Pulmonary artery endothelial cell (primary cell): Measurements from ENCODE around the gene PDE4D. TPM values are rescaled to one million over a fixed set of nuclear protein-coding genes. Genes with fewer than 3 reads are reported as not detected.
"Not testable (repeated sequence)": the region's sequence is repeated elsewhere in the genome, so short reads cannot be mapped to it uniquely, and the experiment has no call there.

Experiments used
- DNase-seq: peaks from one replicate; pipeline ENCODE4 v3.0.0-alpha.2; 2011; ENCODE audit warnings: low read depth, low spot score
- total RNA-seq: library from RNA; depleted of rRNA; stranded (reverse); fragments of >200 nt; gene quantifications from 2 replicates; pipeline ENCODE4 v1.2.3, GENCODE V29; 2014

PDE4D gene
- total RNA-seq, 1 donor from 2014 or later, result 22.4 TPM

DNA sequence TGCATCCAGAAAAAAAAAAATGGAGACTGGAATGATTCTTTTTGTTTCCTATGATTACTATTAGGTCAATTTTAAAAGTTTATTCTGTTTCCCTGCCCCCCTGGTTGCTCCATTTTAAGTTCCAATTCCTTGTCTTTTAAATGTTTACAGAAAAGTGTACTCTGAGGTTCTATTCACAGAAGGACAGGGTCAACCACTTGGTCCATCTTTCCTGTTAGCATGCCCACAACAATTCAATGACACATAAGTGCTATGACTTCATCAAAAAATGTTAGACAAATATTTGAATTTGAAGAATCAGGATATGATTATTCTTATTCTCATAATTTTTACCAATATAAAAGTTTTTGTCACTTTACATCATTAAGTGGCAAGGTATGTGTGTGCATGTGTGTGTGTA, 123.7 kb downstream of the PDE4D start:
- no peak for DNase-seq

DNA sequence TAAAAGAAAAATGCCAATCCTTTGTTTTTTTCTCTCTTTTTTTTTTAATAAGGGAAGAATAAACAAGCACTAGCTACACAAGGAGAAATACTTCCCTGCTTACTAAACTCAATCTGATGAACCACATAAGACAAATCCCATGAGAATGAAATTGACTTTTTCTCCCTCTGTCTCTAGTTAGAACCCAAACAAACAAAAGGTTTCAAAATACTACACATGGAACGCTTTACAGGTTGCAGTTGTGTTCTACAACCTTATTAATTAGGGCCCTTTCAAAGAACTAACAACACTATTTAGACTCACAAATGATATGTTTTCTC, 124.5 kb downstream of the PDE4D start:
- no peak for DNase-seq

DNA sequence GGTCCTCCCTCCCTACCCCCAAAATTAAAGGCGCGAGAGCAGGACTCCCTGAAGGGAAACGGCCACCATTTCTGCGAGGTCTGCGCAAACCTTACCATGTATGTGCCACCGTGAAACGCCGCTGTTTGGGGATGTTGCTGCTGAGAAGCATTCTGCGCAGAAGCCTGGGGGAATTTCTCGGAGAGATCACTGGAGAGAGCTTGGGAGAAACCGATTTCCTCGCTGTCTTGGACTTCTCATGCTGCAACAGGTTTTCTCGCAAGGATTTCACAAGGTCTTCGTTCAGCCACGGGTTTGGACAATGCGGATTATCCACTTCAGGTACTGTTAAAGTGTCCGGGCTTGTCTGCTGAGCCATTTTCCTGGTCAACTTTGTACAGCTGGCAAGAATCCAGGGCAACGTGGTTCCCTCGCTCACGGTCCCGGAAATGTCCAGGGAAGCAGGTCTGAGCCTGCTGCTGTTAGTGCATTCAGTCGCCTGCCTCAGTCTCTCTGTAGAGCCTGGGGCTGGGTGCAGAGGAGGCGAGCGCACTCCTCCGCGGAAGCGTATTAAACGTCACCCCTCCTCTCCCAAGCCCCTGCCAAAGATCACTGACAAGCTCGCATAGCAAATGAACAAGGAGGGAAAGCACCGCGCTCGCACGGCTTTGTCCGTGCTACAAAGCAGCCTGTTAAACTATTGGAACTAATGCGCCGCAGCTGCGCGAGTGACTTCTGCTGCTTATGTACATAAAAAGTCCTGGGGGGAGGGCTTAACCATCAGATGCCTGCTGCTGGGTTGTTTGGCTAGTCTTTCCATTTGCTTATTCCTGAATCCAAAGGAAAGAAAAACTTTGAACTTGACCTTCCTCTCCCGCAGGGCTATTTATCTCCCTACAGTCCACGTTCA, 125.1 kb downstream of the PDE4D start:
- peak; percentile 75 for DNase-seq

DNA sequence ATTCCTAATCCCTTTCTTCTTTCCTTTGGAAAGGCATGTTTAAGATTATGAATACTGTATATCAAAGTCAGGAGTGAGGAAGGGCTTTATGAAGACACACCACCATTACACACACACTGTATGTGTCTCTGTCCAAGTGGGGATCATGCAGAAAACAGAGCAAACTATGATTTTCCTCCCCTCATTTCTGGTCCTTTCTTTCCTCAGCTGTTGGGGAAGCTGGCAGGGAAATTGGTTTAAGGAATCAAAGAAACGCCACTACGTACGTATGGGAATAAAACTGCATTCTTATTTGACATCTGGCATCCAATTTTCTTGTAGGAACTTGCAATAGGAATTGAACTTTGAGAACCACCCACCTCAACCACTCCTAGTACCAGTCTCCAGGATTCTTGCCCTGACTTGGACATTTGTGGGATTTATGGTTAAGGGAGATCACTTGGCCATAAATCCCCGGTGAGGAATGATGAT, 125.8 kb downstream of the PDE4D start:
- no peak for DNase-seq

DNA sequence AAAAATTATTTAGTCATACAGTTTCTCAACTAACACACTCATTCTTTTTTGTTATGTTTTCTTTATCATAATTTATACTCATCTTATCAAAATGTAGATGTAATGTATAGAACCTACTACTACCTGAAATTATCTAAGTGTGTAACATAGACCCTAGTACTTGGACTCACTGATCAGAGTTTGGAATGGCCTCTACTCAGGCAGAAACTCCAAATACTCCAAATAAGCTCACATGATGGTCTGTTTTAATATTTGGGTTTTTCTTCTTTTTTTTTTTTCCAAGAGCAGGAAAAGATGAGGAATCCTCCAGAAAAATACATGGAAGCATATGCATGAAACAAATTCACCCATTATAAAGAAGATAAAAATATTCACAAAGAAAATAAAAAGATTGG, 126.3 kb downstream of the PDE4D start:
- DNase-seq, result no peak

DNA sequence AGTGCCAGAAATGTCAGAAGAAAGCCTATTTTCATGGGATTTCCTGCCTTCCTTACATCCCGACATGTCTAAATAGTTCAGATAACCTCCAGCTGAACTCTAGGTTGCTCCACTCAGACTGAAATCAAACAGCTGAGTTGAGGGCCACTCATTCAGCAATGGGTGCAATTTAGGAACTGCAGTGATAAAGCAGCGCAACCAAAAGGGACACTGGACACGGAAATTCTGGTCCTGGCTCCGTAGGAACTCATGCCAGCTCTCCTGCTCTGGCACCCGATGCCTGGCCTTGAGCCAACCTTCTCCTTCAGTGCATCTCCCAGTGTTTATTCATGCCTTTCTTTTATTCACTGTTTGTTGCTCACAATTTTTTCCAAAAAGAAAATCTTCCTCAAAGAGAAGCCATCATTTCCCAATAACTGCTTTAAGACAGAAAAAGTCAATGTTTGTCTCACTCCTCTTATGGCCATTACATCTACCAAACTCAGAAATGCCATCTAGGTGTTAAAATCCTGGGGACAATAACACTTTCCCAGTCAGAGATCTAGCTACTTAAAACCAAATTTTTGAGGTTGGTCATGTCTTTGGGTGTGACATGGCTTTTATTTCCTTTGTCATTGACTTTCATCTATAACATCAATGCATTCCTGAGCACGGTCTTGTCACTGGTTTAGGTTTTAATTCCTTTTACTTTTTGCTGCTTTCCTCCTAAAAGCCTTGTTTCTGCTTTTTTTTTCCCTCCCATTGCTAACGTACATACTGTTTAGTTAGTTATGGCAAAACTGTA, 126.9 kb downstream of the PDE4D start:
- DNase-seq, result no peak

DNA sequence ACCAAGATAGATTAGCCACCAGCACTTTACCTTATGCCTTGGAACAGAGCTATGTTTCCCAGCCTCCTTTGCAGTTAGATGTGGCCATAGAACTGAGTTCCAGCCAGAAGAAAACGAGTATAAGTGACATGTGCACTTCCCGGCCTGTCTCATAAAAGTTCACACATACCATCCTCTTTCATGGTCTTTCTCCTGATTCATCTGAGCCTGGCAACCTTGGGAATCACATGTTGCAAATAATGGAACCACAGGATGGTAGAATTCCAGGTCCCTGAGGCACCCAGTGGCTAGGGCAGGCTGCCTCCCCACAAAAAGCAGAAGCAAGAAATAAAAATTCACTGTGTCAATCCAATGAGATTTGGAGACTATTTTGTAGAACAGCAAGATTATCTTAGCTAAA, 128.1 kb downstream of the PDE4D start:
- no peak for DNase-seq

DNA sequence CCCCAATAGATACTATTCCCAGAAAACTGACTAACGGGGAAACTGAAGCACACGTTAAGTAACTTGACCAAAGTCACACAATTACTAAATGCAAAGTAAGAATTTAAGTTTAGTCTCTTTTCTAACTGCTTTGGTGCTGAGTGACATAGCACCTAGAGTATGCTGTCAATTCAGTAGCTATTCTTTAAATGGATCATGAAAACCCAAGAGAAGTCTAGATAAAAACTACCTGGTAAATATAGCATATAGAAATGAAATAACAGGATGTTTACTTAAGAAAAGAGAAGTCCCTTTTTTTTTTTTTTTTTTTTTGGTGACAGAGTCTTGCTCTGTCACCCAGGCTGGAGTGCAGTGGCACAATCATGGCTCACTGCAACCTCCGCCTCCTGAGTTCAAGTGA, 129.2 kb downstream of the PDE4D start:
- no peak for DNase-seq

DNA sequence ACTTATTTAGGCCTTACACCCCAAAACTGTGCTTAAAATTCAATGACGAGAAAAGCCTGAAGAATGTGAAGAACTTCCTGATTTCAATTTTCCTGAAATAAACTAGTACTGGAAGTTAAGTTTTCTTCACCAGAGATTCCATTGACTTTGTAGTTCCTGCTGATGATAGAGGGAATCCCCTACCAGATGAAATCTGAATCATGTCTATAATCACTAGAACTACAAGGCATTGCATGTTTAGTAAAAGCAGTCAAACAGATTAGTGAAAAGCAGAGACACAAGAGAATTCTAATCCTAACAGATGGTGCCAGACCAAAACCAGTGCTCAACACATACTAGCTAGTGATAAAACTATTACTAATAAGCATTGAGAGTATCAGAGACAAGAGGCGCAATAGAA, 130.0 kb downstream of the PDE4D start:
- DNase-seq, result no peak

DNA sequence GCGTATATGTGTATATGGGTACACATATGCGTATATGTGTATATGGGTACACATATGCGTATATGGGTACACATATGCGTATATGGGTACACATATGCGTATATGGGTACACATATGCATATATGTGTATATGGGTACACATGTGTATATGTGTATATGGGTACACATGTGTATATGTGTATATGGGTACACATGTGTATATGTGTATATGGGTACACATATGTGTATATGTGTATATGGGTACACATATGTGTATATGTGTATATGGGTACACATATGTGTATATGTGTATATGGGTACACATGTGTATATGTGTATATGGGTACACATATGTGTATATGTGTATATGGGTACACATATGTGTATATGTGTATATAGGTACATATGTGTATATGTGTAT, 131.3 kb downstream of the PDE4D start:
- DNase-seq, result not testable (repeated sequence)

DNA sequence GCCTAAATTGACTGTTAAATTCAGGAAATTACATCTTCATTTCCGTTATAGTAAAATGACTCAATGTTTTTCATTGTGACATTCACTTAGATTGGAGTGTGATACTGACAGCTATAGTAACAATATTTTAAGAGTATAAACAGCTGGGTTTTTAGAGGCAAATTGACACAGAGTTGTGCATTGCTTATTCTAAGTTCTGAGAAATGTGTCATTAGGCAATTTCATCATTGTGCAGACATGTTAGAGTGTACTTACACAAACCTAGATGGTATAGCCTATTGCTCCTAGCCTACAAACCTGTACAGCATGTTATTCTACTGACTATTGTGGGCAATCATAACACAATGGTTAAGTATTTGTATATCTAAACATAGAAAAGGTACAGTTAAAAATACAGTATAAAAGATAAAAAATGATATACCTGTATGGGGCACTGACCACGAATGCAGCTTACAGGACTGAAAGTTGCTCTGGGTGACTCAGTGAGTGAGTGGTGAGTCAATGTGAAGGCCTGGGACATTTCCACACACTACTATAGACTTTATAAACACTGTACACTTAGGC, 132.7 kb downstream of the PDE4D start:
- no peak for DNase-seq

DNA sequence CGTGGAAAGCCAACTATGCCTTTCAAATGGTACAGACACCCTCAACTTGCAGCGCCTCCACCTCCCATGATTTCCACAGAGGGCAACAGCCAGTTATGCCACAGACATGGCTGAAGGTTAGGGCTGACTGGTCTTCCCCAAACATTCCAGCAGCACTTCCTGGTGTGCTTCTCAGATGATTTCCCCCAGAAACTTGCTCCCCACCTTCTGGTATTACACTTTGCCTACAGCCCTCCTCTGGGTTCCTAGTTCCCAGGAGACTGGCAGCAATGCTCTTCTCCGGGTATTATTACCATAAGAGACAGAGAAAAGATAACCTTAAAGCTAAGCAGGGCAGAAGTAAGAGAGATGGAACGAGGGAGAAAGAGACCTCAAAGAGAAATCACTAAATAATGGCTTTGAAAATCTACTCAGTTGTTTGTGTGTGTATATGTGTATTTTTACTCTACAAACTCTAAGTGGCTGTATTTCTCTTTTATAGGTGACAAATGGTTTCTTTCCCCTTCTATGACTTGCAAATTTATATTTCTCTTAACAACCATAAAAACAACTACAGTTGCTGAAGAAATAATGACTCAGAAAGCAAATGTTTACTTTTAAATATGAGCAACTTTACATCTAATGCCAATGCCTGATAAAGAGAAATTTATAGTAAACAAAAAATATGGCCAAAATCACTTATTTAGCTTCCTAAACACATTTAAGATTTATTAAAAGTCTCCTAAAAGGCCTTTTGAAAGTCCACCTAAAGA, 133.8 kb downstream of the PDE4D start:
- no peak for DNase-seq

DNA sequence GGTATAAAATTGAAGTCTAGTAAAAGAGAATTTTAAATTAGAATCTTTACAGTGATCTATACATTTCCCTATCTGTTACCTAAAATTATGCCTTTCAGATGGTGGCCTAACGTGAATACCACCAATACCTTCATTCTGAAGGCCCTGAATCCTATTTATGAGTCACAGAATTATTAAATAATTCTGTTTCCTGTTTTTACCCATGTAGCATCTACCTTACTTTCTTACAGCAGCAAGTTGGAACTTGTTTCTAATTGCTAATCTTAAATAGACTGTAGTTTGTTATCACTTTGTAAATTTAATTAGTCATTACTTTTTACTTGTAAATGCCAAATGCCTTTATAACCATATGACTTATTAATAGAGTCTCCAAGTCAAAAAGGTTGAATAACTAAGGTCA, 135.0 kb downstream of the PDE4D start:
- no peak for DNase-seq

DNA sequence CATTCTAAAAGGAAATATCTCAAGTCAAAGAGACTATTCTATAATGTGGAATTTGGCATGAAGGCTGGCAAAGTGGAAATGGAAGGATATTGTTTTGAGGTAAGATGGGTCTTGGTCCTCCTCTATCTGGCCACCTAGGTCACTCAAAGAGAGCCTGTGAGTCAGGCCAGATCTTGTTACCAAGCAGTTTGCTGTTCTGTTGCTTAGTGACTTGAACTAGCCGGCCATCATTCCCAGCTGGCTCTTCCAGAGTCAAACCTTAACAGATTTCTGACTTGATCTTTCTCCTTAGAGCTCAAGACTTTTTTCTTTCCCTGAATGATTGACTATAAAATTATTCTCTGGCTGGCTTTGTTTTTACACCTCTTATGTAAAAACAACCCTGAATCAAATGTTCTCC, 136.1 kb downstream of the PDE4D start:
- DNase-seq, result no peak

DNA sequence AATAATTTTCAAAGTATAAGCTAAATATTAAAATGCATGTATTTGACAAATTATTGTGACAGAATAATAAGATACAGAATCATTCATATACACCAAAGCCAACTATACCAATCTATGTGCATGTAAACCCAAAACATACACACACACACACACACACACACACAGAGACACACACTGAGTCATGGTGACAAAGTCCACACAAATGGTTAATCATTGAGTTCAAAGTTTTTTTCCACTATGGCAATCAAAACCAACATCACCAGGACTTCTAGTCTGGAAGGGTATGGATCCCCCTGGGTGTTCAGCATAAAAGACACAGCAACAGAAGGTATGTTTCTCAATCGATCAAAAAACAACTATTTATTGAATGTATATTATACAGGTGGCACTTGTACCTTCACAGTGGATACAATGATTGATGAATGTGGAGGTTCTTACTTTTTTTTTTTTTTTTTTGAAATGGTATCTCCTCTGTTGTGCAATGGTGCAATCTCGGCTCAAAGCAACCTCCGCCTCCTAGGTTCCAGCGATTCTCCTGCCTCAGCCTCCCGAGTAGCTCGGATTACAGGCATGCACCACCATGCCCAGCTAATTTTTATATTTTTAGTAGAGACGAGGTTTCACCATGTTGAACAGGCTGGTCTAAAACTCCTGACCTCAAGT, 137.0 kb downstream of the PDE4D start:
- DNase-seq, result no peak

DNA sequence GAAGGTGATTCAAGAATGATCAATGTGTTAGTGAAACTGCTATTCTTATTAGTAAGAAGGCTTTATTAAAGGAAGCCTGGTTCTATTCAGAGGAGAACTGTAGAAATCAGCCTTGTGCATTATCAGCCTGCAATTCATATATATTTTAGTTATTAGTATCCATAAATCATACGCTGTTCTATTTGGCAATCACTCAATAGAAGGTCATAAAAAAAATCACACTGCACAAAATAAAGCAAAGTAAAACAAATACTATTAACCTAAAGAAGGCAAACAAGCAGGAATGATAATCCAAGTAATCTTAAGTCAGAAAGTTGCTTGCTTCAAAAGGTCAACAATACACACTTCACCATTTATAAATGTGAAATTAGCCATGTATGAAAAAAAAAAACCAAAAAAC, 138.1 kb downstream of the PDE4D start:
- no peak for DNase-seq

DNA sequence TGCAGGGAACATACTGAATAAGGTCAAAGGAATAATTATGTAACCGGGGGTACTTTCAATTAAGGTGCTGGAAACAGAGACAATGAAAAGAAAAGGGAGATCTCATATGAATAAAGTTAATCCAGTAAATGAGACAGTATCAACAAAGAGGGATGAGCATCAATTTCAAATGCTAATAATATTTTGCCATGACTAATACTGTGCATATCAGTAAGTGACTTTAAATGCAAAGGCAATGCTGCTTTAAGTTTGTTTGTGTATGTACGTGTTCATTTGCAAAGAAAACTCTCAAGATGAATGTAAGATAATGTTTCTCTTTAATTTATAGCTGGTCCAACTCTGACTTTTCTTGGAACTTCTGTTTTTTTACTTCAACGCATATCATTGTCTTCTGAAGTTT, 139.9 kb downstream of the PDE4D start:
- DNase-seq, result no peak

DNA sequence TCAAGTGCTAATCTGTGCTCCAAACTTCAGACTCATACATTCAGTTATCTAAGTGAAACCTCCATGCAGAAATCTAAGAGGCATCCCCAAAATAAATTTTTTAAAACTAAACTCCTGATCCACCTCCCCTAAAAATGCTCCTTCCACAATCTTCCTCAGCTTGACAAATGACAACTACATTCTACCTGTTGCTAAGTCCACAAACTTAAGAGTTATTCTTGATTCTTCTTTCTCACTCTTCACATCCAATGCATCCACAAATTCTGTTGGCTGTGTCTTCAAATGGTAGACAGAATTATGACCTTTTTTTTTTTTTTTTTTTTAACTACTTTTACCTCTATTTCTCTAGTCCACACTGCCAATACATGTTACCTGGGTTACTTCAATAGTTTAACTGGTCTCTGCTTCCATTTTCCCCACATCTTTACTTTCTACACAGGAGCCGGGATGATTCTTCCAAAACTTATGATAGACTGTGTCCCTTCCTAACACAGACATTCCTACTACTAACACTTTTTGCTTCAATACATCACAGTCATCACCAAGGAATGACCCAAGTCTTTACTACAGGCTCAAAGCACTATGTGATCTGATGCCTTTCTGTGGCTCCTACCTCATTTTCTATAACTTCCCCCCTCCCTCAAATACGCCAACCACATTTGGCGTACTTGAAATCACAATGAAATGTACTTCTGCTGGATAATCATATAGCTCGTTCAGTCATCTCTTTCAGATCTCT, 143.6 kb downstream of the PDE4D start:
- DNase-seq, result no peak

DNA sequence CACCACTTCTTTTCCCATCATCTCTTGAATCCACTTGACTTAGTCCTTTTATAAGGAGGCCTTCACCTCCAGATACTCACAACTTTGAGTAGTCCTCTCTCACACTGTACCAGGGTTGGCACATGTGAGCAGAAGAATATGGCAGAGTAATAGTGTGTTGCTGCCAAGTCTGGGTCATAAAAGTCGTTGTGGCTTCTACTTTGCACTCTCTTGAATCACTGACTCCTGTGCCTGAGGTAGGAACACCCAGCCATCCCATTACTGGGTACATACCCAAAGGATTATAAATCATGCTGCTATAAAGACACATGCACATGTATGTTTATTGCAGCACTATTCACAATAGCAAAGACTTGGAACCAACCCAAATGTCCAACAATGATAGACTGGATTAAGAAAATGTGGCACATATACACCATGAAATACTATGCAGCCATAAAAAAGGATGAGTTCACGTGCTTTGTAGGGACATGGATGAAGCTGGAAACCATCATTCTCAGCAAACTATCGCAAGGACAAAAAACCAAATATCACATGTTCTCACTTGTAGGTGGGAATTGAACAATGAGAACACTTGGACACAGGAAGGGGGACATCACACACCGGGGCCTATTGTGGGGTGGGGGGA, 145.4 kb downstream of the PDE4D start:
- not testable (repeated sequence) for DNase-seq

DNA sequence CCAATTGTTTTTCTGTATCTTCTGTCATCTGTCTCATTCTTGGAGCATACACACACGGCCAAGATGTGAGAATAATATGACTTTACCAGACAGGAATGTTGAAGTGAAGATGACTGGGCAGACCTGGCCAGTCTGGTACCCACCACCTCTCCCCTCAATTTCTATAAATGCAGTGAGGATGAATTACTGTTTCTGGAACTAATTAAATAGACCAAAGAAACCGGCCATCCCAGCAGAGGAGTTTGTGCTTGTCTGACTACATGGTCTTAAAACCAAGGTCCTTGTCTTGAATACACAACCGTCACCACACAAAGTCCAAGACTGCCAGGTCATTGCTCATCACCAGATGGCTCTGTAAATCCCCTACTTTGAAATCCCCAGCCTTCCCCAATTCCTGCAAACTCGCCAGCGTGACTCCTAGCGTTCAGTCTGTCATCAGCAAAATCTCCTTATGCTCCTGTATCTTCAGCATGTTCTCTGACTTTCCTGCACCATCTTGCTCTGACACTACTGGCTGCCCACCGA, 147.2 kb downstream of the PDE4D start:
- DNase-seq, result no peak
